ENCODE data around the gene GOLGA6D. TPM values are rescaled to one million over a fixed set of nuclear protein-coding genes. Genes with fewer than 3 reads are reported as not detected.
"Not testable (repeated sequence)": the region's sequence is repeated elsewhere in the genome, so short reads cannot be mapped to it uniquely, and the experiment has no call there.

Gene GOLGA6D
- total RNA-seq, 1 experiment from 2014 or later, result 2.6 TPM

GRCh38 chr15:75302318-75302717 lies 19.7 kb downstream of the GOLGA6D start (continued):
- TF ChIP-seq ATF6 (CRISPR knock-in tag; IDR thresholded peaks at IDR 0.05) (no peak), FOXP1 (CRISPR knock-in tag; IDR thresholded peaks at IDR 0.05; ENCODE audit: borderline replicate concordance) (no peak), ETV6 (CRISPR knock-in tag; IDR thresholded peaks at IDR 0.05) (no peak), ATF1 (CRISPR knock-in tag; IDR thresholded peaks at IDR 0.05) (no peak), TEAD4 (CRISPR knock-in tag; IDR thresholded peaks at IDR 0.05) (no peak), NFE2L1 (CRISPR knock-in tag; IDR thresholded peaks at IDR 0.05) (no peak), OVOL2 (CRISPR knock-in tag; IDR thresholded peaks at IDR 0.05; ENCODE audit: borderline replicate concordance) (no peak), HMGXB4 (CRISPR knock-in tag; IDR thresholded peaks at IDR 0.05) (no peak), FOXK1 (CRISPR knock-in tag; IDR thresholded peaks at IDR 0.05) (no peak), ZNF671 (CRISPR knock-in tag; IDR thresholded peaks at IDR 0.05) (no peak), ZNF138 (CRISPR knock-in tag; conservative IDR thresholded peaks at IDR 0.05) (no peak), FOXJ3 (CRISPR knock-in tag; IDR thresholded peaks at IDR 0.05; ENCODE audit: borderline replicate concordance) (no peak), GRHL2 (CRISPR knock-in tag; IDR thresholded peaks at IDR 0.05; ENCODE audit: insufficient replicate concordance, severe bottlenecking) (no peak)

GRCh38 chr15:75302753-75303152 lies 20.1 kb downstream of the GOLGA6D start:
- H3K27ac Mint-ChIP-seq; DNase-seq (ENCODE audit: low spot score); H3K4me1 Mint-ChIP-seq; CTCF ChIA-PET; H3K36me3 Mint-ChIP-seq; POLR2A ChIA-PET; H3K4me3 Mint-ChIP-seq; ATAC-seq; H3K9me3 Mint-ChIP-seq; H3K27me3 Mint-ChIP-seq (ENCODE audit: low read depth): not testable (repeated sequence)

GRCh38 chr15:75306188-75306587 lies 23.6 kb downstream of the GOLGA6D start:
- no peak for TF ChIP-seq ZNF317 (CRISPR knock-in tag; IDR thresholded peaks at IDR 0.05; ENCODE audit: borderline replicate concordance, low read depth)
- no peak for TF ChIP-seq E2F4 (CRISPR knock-in tag; IDR thresholded peaks at IDR 0.05; ENCODE audit: borderline replicate concordance, low read depth)
- TF ChIP-seq ATF1 (CRISPR knock-in tag; IDR thresholded peaks at IDR 0.05), result no peak
- TF ChIP-seq TEAD1 (CRISPR knock-in tag; IDR thresholded peaks at IDR 0.05), result no peak
- TF ChIP-seq JUN (CRISPR knock-in tag; IDR thresholded peaks at IDR 0.05), result no peak
- TF ChIP-seq MXD4 (CRISPR knock-in tag; IDR thresholded peaks at IDR 0.05; ENCODE audit: borderline replicate concordance), result no peak
- TF ChIP-seq GABPB1 (CRISPR knock-in tag; IDR thresholded peaks at IDR 0.05), result no peak
- no peak for TF ChIP-seq HMGA2 (CRISPR knock-in tag; IDR thresholded peaks at IDR 0.05)
- no peak for TF ChIP-seq ERG (CRISPR knock-in tag; IDR thresholded peaks at IDR 0.05)
- TF ChIP-seq FOXP4 (CRISPR knock-in tag; IDR thresholded peaks at IDR 0.05), result no peak
- H3K4me3 Mint-ChIP-seq, result no peak overlapping the region
- CTCF ChIA-PET, result no interaction called here
- DNase-seq (ENCODE audit: low spot score), result no peak
- H3K4me1 Mint-ChIP-seq, result 0 out of 2 replicates have a peak, but pooled peaks cover 4% of the 10 kb centered on the region
- no peak overlapping the region for H3K27ac Mint-ChIP-seq
- no peaks in the 10 kb centered on the region for H3K36me3 Mint-ChIP-seq
- POLR2A ChIA-PET, result no interaction called here
- peaks cover 15% of the 10 kb centered on the region for H3K27me3 Mint-ChIP-seq (ENCODE audit: low read depth)
- no peak for ATAC-seq
- no peaks in the 10 kb centered on the region for H3K9me3 Mint-ChIP-seq
